H9 (cell line): Measurements from ENCODE around the gene ITGAE. TPM values are rescaled to one million over a fixed set of nuclear protein-coding genes. Genes with fewer than 3 reads are reported as not detected.

Experiments
- DNase-seq: peaks from one replicate; pipeline ENCODE4 v3.0.0-alpha.2; 2017
- H2AFZ ChIP-seq: one replicate; pipeline ENCODE4 v1.6.1; 2013; ENCODE audit warnings: mild to moderate bottlenecking, low read length, control low read depth, moderate library complexity
- H2AK5ac ChIP-seq: 2 replicates; pipeline ENCODE4 v1.6.1; 2013; ENCODE audit warnings: low read length, control low read depth, mixed read lengths; ENCODE audit not compliant: insufficient read length
- H2BK120ac ChIP-seq: one replicate; pipeline ENCODE4 v1.6.1; 2013; ENCODE audit warnings: low read depth, mild to moderate bottlenecking, low read length, control low read depth, inconsistent platforms; ENCODE audit not compliant: poor library complexity, severe bottlenecking
- H2BK12ac ChIP-seq: 2 replicates; pipeline ENCODE4 v1.6.1; 2013; ENCODE audit warnings: low read length, control low read depth, mixed read lengths, low read depth; ENCODE audit not compliant: insufficient read length
- H2BK15ac ChIP-seq: 2 replicates; pipeline ENCODE4 v1.6.1; 2013; ENCODE audit warnings: low read depth, low read length, control low read depth
- H2BK20ac ChIP-seq: one replicate; pipeline ENCODE4 v1.6.1; 2013; ENCODE audit warnings: low read depth, mild to moderate bottlenecking, low read length, control low read depth, inconsistent platforms; ENCODE audit not compliant: poor library complexity, severe bottlenecking
- H2BK5ac ChIP-seq: 2 replicates; pipeline ENCODE4 v1.6.1; 2013; ENCODE audit warnings: low read length, control low read depth, mixed read lengths; ENCODE audit not compliant: insufficient read length
- H3K14ac ChIP-seq: 2 replicates; pipeline ENCODE4 v1.6.1; 2013; ENCODE audit warnings: low read length, control low read depth; ENCODE audit not compliant: insufficient read depth
- H3K18ac ChIP-seq: 2 replicates; pipeline ENCODE4 v1.6.1; 2013; ENCODE audit warnings: low read depth, mild to moderate bottlenecking, mixed read lengths, low read length, control low read depth; ENCODE audit not compliant: insufficient read length
- H3K23ac ChIP-seq: 2 replicates; pipeline ENCODE4 v1.6.1; 2013; ENCODE audit warnings: low read length, control low read depth, mixed read lengths, low read depth; ENCODE audit not compliant: insufficient read length
- H3K23me2 ChIP-seq: 2 replicates; pipeline ENCODE4 v1.6.1; 2013; ENCODE audit warnings: low read depth, mild to moderate bottlenecking, mixed read lengths, low read length, control low read depth; ENCODE audit not compliant: insufficient read length, poor library complexity, severe bottlenecking
- H3K27ac ChIP-seq: 2 replicates; pipeline ENCODE4 v1.5.1; 2013; ENCODE audit warnings: low read length, control low read depth, mixed read lengths, low read depth; ENCODE audit not compliant: insufficient read length
- H3K27me3 ChIP-seq: 2 replicates; pipeline ENCODE4 v1.6.1; 2013; ENCODE audit warnings: low read length, control low read depth, inconsistent platforms; ENCODE audit not compliant: insufficient read depth
- H3K4ac ChIP-seq: 2 replicates; pipeline ENCODE4 v1.6.1; 2013; ENCODE audit warnings: low read depth, mild to moderate bottlenecking, control low read depth, inconsistent platforms, low read length, moderate library complexity
- H3K4me1 ChIP-seq: 2 replicates; pipeline ENCODE4 v1.6.1; 2013; ENCODE audit warnings: low read length, control low read depth, inconsistent platforms; ENCODE audit not compliant: insufficient read depth
- H3K4me2 ChIP-seq: 2 replicates; pipeline ENCODE4 v1.6.1; 2013; ENCODE audit warnings: low read length, control low read depth, mixed read lengths; ENCODE audit not compliant: insufficient read length, insufficient read depth
- H3K56ac ChIP-seq: 2 replicates; pipeline ENCODE4 v1.6.1; 2013; ENCODE audit warnings: low read depth, mild to moderate bottlenecking, mixed read lengths, low read length, control low read depth; ENCODE audit not compliant: insufficient read length
- H3K79me1 ChIP-seq: 2 replicates; pipeline ENCODE4 v1.6.1; 2013; ENCODE audit warnings: low read depth, mild to moderate bottlenecking, moderate library complexity, low read length, control low read depth, inconsistent platforms; ENCODE audit not compliant: insufficient read depth, poor library complexity, severe bottlenecking
- H3K79me2 ChIP-seq: 2 replicates; pipeline ENCODE4 v1.6.1; 2013; ENCODE audit warnings: low read length, control low read depth, inconsistent platforms; ENCODE audit not compliant: insufficient read depth
- H3K9ac ChIP-seq: 2 replicates; pipeline ENCODE4 v1.6.1; 2013; ENCODE audit warnings: low read length, control low read depth, mixed read lengths; ENCODE audit not compliant: insufficient read length; ENCODE audit errors: extremely low read depth
- H3K9me3 ChIP-seq: one replicate; pipeline ENCODE4 v1.6.1; 2013; ENCODE audit warnings: low read depth, low read length, inconsistent platforms; ENCODE audit not compliant: control insufficient read depth
- H3T11ph ChIP-seq: one replicate; pipeline ENCODE4 v1.6.1; 2013; ENCODE audit warnings: mild to moderate bottlenecking, low read length, control low read depth, inconsistent platforms
- H4K20me1 ChIP-seq: one replicate; pipeline ENCODE4 v1.6.1; 2013; ENCODE audit not compliant: control insufficient read depth, insufficient read length, insufficient read depth
- H4K5ac ChIP-seq: 2 replicates; pipeline ENCODE4 v1.6.1; 2013; ENCODE audit warnings: low read depth, mild to moderate bottlenecking, mixed read lengths, low read length, control low read depth; ENCODE audit not compliant: insufficient read length
- H4K8ac ChIP-seq: replicated peaks from 2 replicates; pipeline ENCODE4 v1.6.1; 2013; ENCODE audit warnings: low read length, control low read depth, mixed read lengths, low read depth; ENCODE audit not compliant: insufficient read length
- H4K91ac ChIP-seq: 2 replicates; pipeline ENCODE4 v1.6.1; 2013; ENCODE audit warnings: low read depth, mild to moderate bottlenecking, moderate library complexity, mixed read lengths, low read length, control low read depth; ENCODE audit not compliant: insufficient read length
- H3K27ac Mint-ChIP-seq, 3 experiments: 2 replicates in 2 of 3; 3 replicates in 1 of 3; pipeline ENCODE4 v1.8.0; 2020 to 2021; ENCODE audit warnings: mixed read lengths in 3 of 3, mild to moderate bottlenecking in 1 of 3, moderate library complexity in 1 of 3
- H3K27me3 Mint-ChIP-seq: 2 replicates; pipeline ENCODE4 v1.8.0; 2021; ENCODE audit warnings: low read depth, mild to moderate bottlenecking, moderate library complexity, mixed read lengths
- H3K36me3 Mint-ChIP-seq, 3 experiments: 2 replicates in 2 of 3; 3 replicates in 1 of 3; pipeline ENCODE4 v1.8.0; 2020 to 2021; ENCODE audit warnings: low read depth in 3 of 3, mixed read lengths in 3 of 3; ENCODE audit not compliant: insufficient read depth in 1 of 3
- H3K4me1 Mint-ChIP-seq, 2 experiments: 2 replicates each; pipeline ENCODE4 v1.8.0; 2020; ENCODE audit warnings: mixed read lengths in 2 of 2
- H3K4me3 Mint-ChIP-seq, 2 experiments: 2 replicates in 1 of 2; 3 replicates in 1 of 2; pipeline ENCODE4 v1.8.0; 2020 to 2021; ENCODE audit warnings: mild to moderate bottlenecking in 2 of 2, mixed read lengths in 2 of 2, moderate library complexity in 1 of 2
- H3K9me3 Mint-ChIP-seq, 2 experiments: 2 replicates in 1 of 2; 3 replicates in 1 of 2; pipeline ENCODE4 v1.8.0; 2020; ENCODE audit warnings: mild to moderate bottlenecking in 2 of 2, mixed read lengths in 2 of 2, moderate library complexity in 1 of 2
- CTCF ChIP-seq: fragments of 200-600 bp; sonication (generic); conservative IDR thresholded peaks from 3 replicates; pipeline ENCODE4 v1.8.0; 2021; ENCODE audit warnings: antibody characterized with exemption, mild to moderate bottlenecking
- WGBS: extraction: QIAGEN DNeasy Blood & Tissue Kit; methylation state at CpG from one replicate; pipeline ENCODE4 v1.1.7; 2013; ENCODE audit warnings: missing lambda C conversion rate, low lambda C conversion rate, mixed read lengths; ENCODE audit not compliant: insufficient read length; ENCODE audit errors: extremely low coverage; 5-methylcytosine and 5-hydroxymethylcytosine counted together
- total RNA-seq: library from RNA; stranded (reverse); gene quantifications from 2 replicates; pipeline ENCODE4 v1.2.1, GENCODE V29; 2021

The ITGAE gene
- total RNA-seq, 1 experiment from 2014 or later = 23.5 TPM

- Histone ChIP-seq H3K9me3 (no peaks in the 10 kb centered on the region), H3T11ph (no peak overlapping the region), H3K27me3 (no peaks in the 10 kb centered on the region), H3K9ac (no peak overlapping the region), H3K4me1 (no peaks in the 10 kb centered on the region), H3K23me2 (peaks cover 4% of the 10 kb centered on the region), H2BK120ac (no peak overlapping the region), H3K27ac (no peak overlapping the region), H2AFZ (no peak overlapping the region), H2BK20ac (no peak overlapping the region), H2AK5ac (no peak overlapping the region), H4K8ac (no peak overlapping the region), H3K56ac (no peak overlapping the region), H2BK15ac (no peak overlapping the region), H3K4me2 (no peak overlapping the region), H3K4ac (no peak overlapping the region), H4K20me1 (no peaks in the 10 kb centered on the region), H4K5ac (no peak overlapping the region), H3K23ac (no peak overlapping the region), H3K79me1 (no peaks in the 10 kb centered on the region), H3K18ac (no peak overlapping the region), H3K14ac (no peak overlapping the region), H4K91ac (no peak overlapping the region), H3K79me2 (no peaks in the 10 kb centered on the region), H2BK5ac (no peak overlapping the region), H2BK12ac (no peak overlapping the region)
- no CpG with 5 or more reads among the region's 12 CpGs for WGBS
- H3K27me3 Mint-ChIP-seq = peaks cover 44% of the 10 kb centered on the region
- peaks cover 5 to 16% of the 10 kb centered on the region in 2 experiments for H3K4me1 Mint-ChIP-seq
- peaks cover 0 to 3% (median 0%) of the 10 kb centered on the region in 3 experiments; a peak in 3 of 7 replicates for H3K36me3 Mint-ChIP-seq
- H3K9me3 Mint-ChIP-seq = no peaks in the 10 kb centered on the region; a peak in 1 of 5 replicates
- H3K4me3 Mint-ChIP-seq = no peak overlapping the region
- TF ChIP-seq CTCF = no peak
- no peak overlapping the region for H3K27ac Mint-ChIP-seq
- no peak for DNase-seq
Measured at GRCh38 chr17:3697103-3697476, 103.9 kb downstream of the ITGAE start.
